HepG2 (cell line): ENCODE results near the gene MAP2K1. TPM values are rescaled to one million over a fixed set of nuclear protein-coding genes. Genes with fewer than 3 reads are reported as not detected.

Experiments used
- ATAC-seq: fragments of 200-7000 bp; cut with Tn5 transposase; 3 replicates; pipeline ENCODE4 v1.9.1; 2020; ENCODE audit warnings: mild to moderate bottlenecking, moderate library complexity
- BruUV-seq: library from RNA; stranded (reverse); fragments of 400-500 nt; replicated peaks from 2 replicates; lab custom pipeline; 2021; lab: Mats Ljungman, UMichigan
- CTCF ChIA-PET: fragments of 300-600 bp; formaldehyde crosslinking; extraction: SDS; loops from one replicate; lab custom pipeline; 2021; ENCODE audit warnings: low total read pairs, inconsistent platforms, low intra/inter-chr PET ratio; lab: Yijun Ruan, JAX
- POLR2A ChIA-PET: fragments of 350-600 bp; sonication (Branson Sonifier 250); formaldehyde crosslinking; loops from one replicate; lab custom pipeline; 2020; ENCODE audit warnings: antibody characterized with exemption, inconsistent platforms; lab: Yijun Ruan, JAX
- DNase-seq: peaks from one replicate; pipeline ENCODE4 v3.0.0-alpha.2; 2015; ENCODE audit warnings: low spot score
- FAIRE-seq: peaks from 3 replicates; lab custom pipeline; 2011; peaks lifted over from hg19 to GRCh38; lab: Jason Lieb, UNC
- H2AFZ ChIP-seq: one replicate; pipeline ENCODE4 v1.6.1; 2011; ENCODE audit warnings: low read length, inconsistent platforms
- H3K27ac ChIP-seq: fragments of 300-600 bp; 3 replicates; pipeline ENCODE4 v1.8.0; 2011; ENCODE audit warnings: mixed run types, mild to moderate bottlenecking, mixed read lengths, low read length, inconsistent platforms; ENCODE audit not compliant: insufficient read depth; ENCODE audit errors: extremely low read length
- H3K27me3 ChIP-seq, 2 experiments: fragments of 200-600 bp in 1 of 2; 2 replicates in 1 of 2; 3 replicates in 1 of 2; pipeline versions ENCODE4 v1.6.0 to v1.8.0; 2011; ENCODE audit warnings: low read length in 2 of 2, mild to moderate bottlenecking in 2 of 2, moderate library complexity in 2 of 2, inconsistent platforms in 1 of 2; ENCODE audit not compliant: insufficient read depth in 2 of 2, control insufficient read depth in 1 of 2
- H3K36me3 ChIP-seq, 2 experiments: fragments of 200-600 bp in 1 of 2; replicated peaks in 1 of 2; 2 replicates in 1 of 2; 3 replicates in 1 of 2; pipeline versions ENCODE4 v1.5.1 to v1.8.0; 2011; ENCODE audit warnings: low read length in 2 of 2, inconsistent platforms in 1 of 2; ENCODE audit not compliant: insufficient read depth in 2 of 2, control insufficient read depth in 1 of 2
- H3K4me1 ChIP-seq: 2 replicates; pipeline ENCODE4 v1.5.1; 2012; ENCODE audit warnings: low read length, inconsistent platforms; ENCODE audit not compliant: insufficient read depth
- H3K4me2 ChIP-seq: 2 replicates; pipeline ENCODE4 v1.6.0; 2011; ENCODE audit warnings: low read depth, low read length, inconsistent platforms
- H3K4me3 ChIP-seq, 3 experiments: fragments of 200-600 bp in 1 of 3; sonication (generic), shearing (Covaris generic) in 1 of 3; replicated peaks in 1 of 3; 2 replicates each; pipeline ENCODE4 v1.5.1; 2011 to 2016; ENCODE audit warnings: low read length in 3 of 3, inconsistent platforms in 2 of 3, low read depth in 2 of 3, mild to moderate bottlenecking in 2 of 3, control low read depth in 1 of 3, mixed read lengths in 1 of 3; ENCODE audit not compliant: insufficient read depth in 1 of 3
- H3K79me2 ChIP-seq: one replicate; pipeline ENCODE4 v1.6.1; 2011; ENCODE audit warnings: low read length, inconsistent platforms; ENCODE audit not compliant: insufficient read depth
- H3K9ac ChIP-seq: 2 replicates; pipeline ENCODE4 v1.6.0; 2011; ENCODE audit warnings: mild to moderate bottlenecking, low read depth, low read length, inconsistent platforms; ENCODE audit not compliant: insufficient read depth
- H3K9me3 ChIP-seq: 2 replicates; pipeline ENCODE4 v1.5.1; 2012; ENCODE audit warnings: mild to moderate bottlenecking, low read length
- H4K20me1 ChIP-seq: 2 replicates; pipeline ENCODE4 v1.6.0; 2011; ENCODE audit warnings: inconsistent platforms, mild to moderate bottlenecking, low read length, moderate library complexity; ENCODE audit not compliant: insufficient read depth
- ARHGAP35 ChIP-seq: sonication (generic); formaldehyde crosslinking; IDR thresholded peaks from 2 replicates; pipeline ENCODE4 v1.9.0; 2022; ENCODE audit warnings: mild to moderate bottlenecking, inconsistent platforms, moderate library complexity, missing genetic modification reagents, borderline replicate concordance
- HMG20B ChIP-seq: conservative IDR thresholded peaks from 2 replicates; pipeline ENCODE4 v1.6.1; 2016; ENCODE audit warnings: missing genetic modification reagents, missing compliant biosample characterization
- RBM39 ChIP-seq: fragments of 200-400 bp; formaldehyde crosslinking; IDR thresholded peaks from one replicate; pipeline ENCODE4 v1.6.1; 2018; ENCODE audit warnings: antibody characterized with exemption, mild to moderate bottlenecking, low read depth, low read length; ENCODE audit not compliant: poor library complexity, severe bottlenecking
- ZFYVE20 ChIP-seq: sonication (generic); formaldehyde crosslinking; IDR thresholded peaks from 2 replicates; pipeline ENCODE4 v1.8.0; 2023; ENCODE audit warnings: low read depth, mild to moderate bottlenecking, moderate library complexity, missing genetic modification reagents, borderline replicate concordance
- ZNF33B ChIP-seq: sonication (generic); formaldehyde crosslinking; IDR thresholded peaks from 2 replicates; pipeline ENCODE4 v1.5.1; 2020; ENCODE audit warnings: mild to moderate bottlenecking, missing genetic modification reagents
- ZNF510 ChIP-seq: sonication (generic); formaldehyde crosslinking; IDR thresholded peaks from 2 replicates; pipeline ENCODE4 v1.4.0; 2020; ENCODE audit warnings: low read depth, mild to moderate bottlenecking, missing genetic modification reagents
- ZNF746 ChIP-seq: sonication (generic); formaldehyde crosslinking; IDR thresholded peaks from 2 replicates; pipeline ENCODE4 v1.8.0; 2022; ENCODE audit warnings: mild to moderate bottlenecking, missing genetic modification reagents
- WGBS: methylation state at CpG from one replicate; pipeline ENCODE4 v1.1.6; 2017; ENCODE audit warnings: low lambda C conversion rate; 5-methylcytosine and 5-hydroxymethylcytosine counted together
- in situ Hi-C: cut with HindIII; loops from 2 replicates; pipeline ENCODE4 v1.10.0; 2017; ENCODE audit warnings: low pct_unique_long_range_greater_than_20kb; ENCODE audit not compliant: extremely low pct_ligation_motif_present
- intact Hi-C: fragments of 100-400 bp; cut with micrococcal nuclease; formaldehyde crosslinking; loops from one replicate; pipeline ENCODE4 v1.10.0; 2022; ENCODE audit not compliant: unreplicated experiment
- polyA plus RNA-seq, 8 experiments: library from polyadenylated mRNA; depleted of rRNA in 3 of 8; stranded (reverse) in 7 of 8; unstranded in 1 of 8; fragments of >200 nt; fragmentation: Illumina TruSeq in 4 of 8; extraction: Trizol in 4 of 8; gene quantifications; 2 replicates each; pipeline versions ENCODE4 v1.2.1 to v1.2.3, GENCODE V29; 2011 to 2016; ENCODE audit warnings: low read depth in 4 of 8, missing spikeins in 1 of 8, mixed read lengths in 1 of 8; ENCODE audit not compliant: insufficient read depth in 1 of 8
- total RNA-seq, 5 experiments: library from RNA; depleted of rRNA; stranded (reverse); fragments of >200 nt; fragmentation: Illumina TruSeq; extraction: Trizol; gene quantifications; 2 replicates each; pipeline ENCODE4 v1.2.3, GENCODE V29; 2016; ENCODE audit warnings: low read depth in 1 of 5

MAP2K1 gene
- total and polyA plus RNA-seq, 2 of the 13 experiments (the other 11 are each of a cell fraction or from before 2014, with no cell fraction given): 24.1 to 49.2 TPM

- POLR2A ChIA-PET: no interaction called here
- Histone ChIP-seq H2AFZ (no peak overlapping the region), H3K27ac (no peak overlapping the region), H3K4me3 (no peak overlapping the region), H3K27me3 (no peaks in the 10 kb centered on the region), H3K4me2 (no peak overlapping the region), H3K4me1 (no peaks in the 10 kb centered on the region), H3K9ac (no peak overlapping the region), H3K36me3 (peaks cover 0 to 4% of the 10 kb centered on the region in 2 experiments; a peak in 1 of 5 replicates), H4K20me1 (0 out of 2 replicates have a peak, but pooled peaks cover 3% of the 10 kb centered on the region), H3K79me2 (peaks cover 34% of the 10 kb centered on the region), H3K9me3 (no peaks in the 10 kb centered on the region)
- FAIRE-seq (no peak), DNase-seq (no peak), ATAC-seq (no peak)
- WGBS: 97% methylated on average over 4 of the region's 4 CpGs
- intact Hi-C loops (no loop called here), in situ Hi-C loops (no loop called here)
- no TSS peak for BruUV-seq
- CTCF ChIA-PET: no interaction called here
- TF ChIP-seq ZNF510 (no peak), RBM39 (no peak), ZFYVE20 (no peak), ZNF33B (CRISPR knock-in tag) (no peak), ARHGAP35 (CRISPR knock-in tag) (no peak), ZNF746 (CRISPR knock-in tag) (no peak)
Measured at GRCh38 chr15:66429117-66429516, 42.4 kb downstream of the MAP2K1 start.

GRCh38 chr15:66429546-66429945 lies 42.8 kb downstream of the MAP2K1 start:
- ChIA-PET POLR2A (no interaction called here), CTCF (no interaction called here)
- ATAC-seq (no peak), DNase-seq (no peak), FAIRE-seq (no peak)
- Histone ChIP-seq H2AFZ (no peak overlapping the region), H3K36me3 (peaks cover under 1 to 5% of the 10 kb centered on the region in 2 experiments; a peak in 2 of 5 replicates), H3K4me3 (no peak overlapping the region), H3K4me1 (no peaks in the 10 kb centered on the region), H4K20me1 (0 out of 2 replicates have a peak, but pooled peaks cover 3% of the 10 kb centered on the region), H3K79me2 (peaks cover 32% of the 10 kb centered on the region), H3K27ac (no peak overlapping the region), H3K27me3 (no peaks in the 10 kb centered on the region), H3K9me3 (no peaks in the 10 kb centered on the region), H3K4me2 (no peak overlapping the region), H3K9ac (no peak overlapping the region)
- TF ChIP-seq HMG20B (CRISPR knock-in tag): no peak
- WGBS: 97% methylated on average over 4 of the region's 7 CpGs
- in situ Hi-C loops: no loop called here
- intact Hi-C loops: no loop called here
- no TSS peak for BruUV-seq
